Sigmoid colon (tissue), 4 donors: ENCODE results near the gene GFOD2.

ENCODE experiments used
- CTCF ChIP-seq, 4 experiments: fragments of 450-650 bp in 3 of 4; fragments of 200-600 bp in 1 of 4; IDR thresholded peaks; one replicate each; pipeline ENCODE4 v1.5.1; 2016 to 2019; ENCODE audit warnings: antibody characterized with exemption in 4 of 4, mild to moderate bottlenecking in 3 of 4, moderate library complexity in 2 of 4
- EP300 ChIP-seq, 4 donors: sonication (generic); formaldehyde crosslinking; IDR thresholded peaks; one replicate each; pipeline ENCODE4 v1.6.1; 2017; ENCODE audit warnings: antibody characterized with exemption in 4 of 4
- POLR2A ChIP-seq, 2 donors: fragments of 450-650 bp; IDR thresholded peaks; one replicate each; pipeline ENCODE4 v1.6.1; 2016; ENCODE audit warnings: antibody characterized with exemption in 2 of 2, mild to moderate bottlenecking in 2 of 2, moderate library complexity in 2 of 2
- POLR2AphosphoS5 ChIP-seq, 4 donors: sonication (generic); formaldehyde crosslinking; IDR thresholded peaks; one replicate each; pipeline ENCODE4 v1.6.1; 2017; ENCODE audit warnings: antibody characterized with exemption in 4 of 4

DNA sequence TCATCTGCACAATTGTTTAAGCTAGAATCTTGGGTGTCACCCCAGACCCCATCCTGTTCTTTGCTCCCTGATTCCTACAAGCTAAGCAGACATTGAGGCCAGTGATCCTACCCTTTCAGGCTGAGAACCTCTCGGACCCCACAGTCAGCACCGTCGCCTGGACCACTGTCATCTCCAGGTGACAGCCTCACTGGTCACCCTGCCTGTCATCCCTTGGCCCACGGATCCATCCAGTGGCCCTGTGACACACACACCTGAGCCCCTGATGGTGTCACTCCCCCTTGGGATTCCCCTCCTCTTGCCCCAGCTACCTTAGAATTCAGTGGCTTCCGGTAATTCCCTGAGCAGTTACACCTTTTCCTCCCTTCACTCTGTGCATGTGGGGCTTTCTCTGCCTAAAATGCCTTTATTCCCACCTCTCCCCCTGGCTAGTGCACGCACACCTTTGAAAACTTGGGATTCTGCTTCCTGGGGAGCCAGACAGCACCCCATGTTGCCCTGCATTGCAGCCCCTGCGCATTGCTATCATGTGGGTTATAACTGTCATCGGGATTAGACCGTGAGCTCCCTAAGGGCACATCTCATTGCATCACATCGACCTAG, 49.5 kb downstream of the GFOD2 start:
- TF ChIP-seq CTCF (IDR thresholded peaks at IDR 0.05) = no peak
- no peak for TF ChIP-seq POLR2AphosphoS5 (IDR thresholded peaks at IDR 0.05)
- TF ChIP-seq POLR2A (IDR thresholded peaks at IDR 0.05) = no peak
- no peak for TF ChIP-seq EP300 (IDR thresholded peaks at IDR 0.05)
